ENCODE data around the gene CCDC149. TPM values are rescaled to one million over a fixed set of nuclear protein-coding genes. Genes with fewer than 3 reads are reported as not detected.

The CCDC149 gene
- total RNA-seq, 2 experiments from 2014 or later, result not detected

- intact Hi-C loops (cut with micrococcal nuclease), result no loop called here
These were observed 140.7 kb downstream of the CCDC149 start for GRCh38 chr4:24772061-24772705.

DNA sequence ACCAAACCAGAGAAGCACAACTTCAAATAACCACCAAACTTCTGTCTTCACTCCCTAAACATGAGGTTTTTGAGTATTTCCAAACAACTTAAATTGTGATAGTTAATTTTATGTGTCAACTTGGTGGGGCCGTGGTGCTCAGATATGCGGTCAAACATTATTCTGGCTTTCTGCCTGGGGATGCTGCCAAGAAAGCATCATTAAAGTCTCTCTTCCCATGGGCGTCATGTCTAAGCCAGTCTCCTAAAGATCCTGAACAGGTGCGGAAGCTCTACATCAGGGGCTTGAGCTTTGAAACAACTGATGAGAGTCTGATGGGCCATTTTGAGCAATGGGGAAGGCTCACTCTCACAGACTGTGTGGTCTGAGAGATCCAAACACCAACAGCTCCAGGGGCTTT is 141.6 kb downstream of the CCDC149 start:
- ChIA-PET CTCF (no interaction called here), POLR2A (no interaction called here)
- Mint-ChIP-seq H3K9me3 (no peaks in the 10 kb centered on the region), H3K4me1 (ENCODE audit: low read depth) (no peaks in the 10 kb centered on the region), H3K27ac (no peak overlapping the region), H3K27me3 (no peaks in the 10 kb centered on the region), H3K4me3 (no peak overlapping the region), H3K36me3 (no peaks in the 10 kb centered on the region)
- intact Hi-C loops (cut with micrococcal nuclease), result no loop called here
- no peak for DNase-seq

More at GRCh38 chr4:24772061-24772705, 140.7 kb downstream of the CCDC149 start:
- Mint-ChIP-seq H3K9me3 (no peaks in the 10 kb centered on the region), H3K27ac (no peak overlapping the region), H3K27me3 (no peaks in the 10 kb centered on the region), H3K4me1 (ENCODE audit: low read depth) (no peaks in the 10 kb centered on the region), H3K4me3 (no peak overlapping the region), H3K36me3 (no peaks in the 10 kb centered on the region)
- DNase-seq, result no peak
- POLR2A ChIA-PET, result no interaction called here
- CTCF ChIA-PET, result no interaction called here

GRCh38 chr4:24770667-24771066 is 142.2 kb downstream of the CCDC149 start:
- ChIA-PET CTCF (no interaction called here), POLR2A (no interaction called here)
- Mint-ChIP-seq H3K27me3 (no peaks in the 10 kb centered on the region), H3K36me3 (no peaks in the 10 kb centered on the region), H3K4me3 (no peak overlapping the region), H3K9me3 (no peaks in the 10 kb centered on the region), H3K4me1 (ENCODE audit: low read depth) (no peaks in the 10 kb centered on the region), H3K27ac (no peak overlapping the region)
- no peak for DNase-seq
- intact Hi-C loops (cut with micrococcal nuclease), result no loop called here

- intact Hi-C loops (cut with micrococcal nuclease), result no loop called here
- H3K9me3 Mint-ChIP-seq, result no peaks in the 10 kb centered on the region
- no peaks in the 10 kb centered on the region for H3K27me3 Mint-ChIP-seq
- no peak overlapping the region for H3K27ac Mint-ChIP-seq
- H3K36me3 Mint-ChIP-seq, result no peaks in the 10 kb centered on the region
- no peak overlapping the region for H3K4me3 Mint-ChIP-seq
- DNase-seq, result peak; percentile 10
- no peaks in the 10 kb centered on the region for H3K4me1 Mint-ChIP-seq (ENCODE audit: low read depth)
- CTCF ChIA-PET, result no interaction called here
- POLR2A ChIA-PET, result no interaction called here
These were observed 142.7 kb downstream of the CCDC149 start for GRCh38 chr4:24770032-24770584.

DNA sequence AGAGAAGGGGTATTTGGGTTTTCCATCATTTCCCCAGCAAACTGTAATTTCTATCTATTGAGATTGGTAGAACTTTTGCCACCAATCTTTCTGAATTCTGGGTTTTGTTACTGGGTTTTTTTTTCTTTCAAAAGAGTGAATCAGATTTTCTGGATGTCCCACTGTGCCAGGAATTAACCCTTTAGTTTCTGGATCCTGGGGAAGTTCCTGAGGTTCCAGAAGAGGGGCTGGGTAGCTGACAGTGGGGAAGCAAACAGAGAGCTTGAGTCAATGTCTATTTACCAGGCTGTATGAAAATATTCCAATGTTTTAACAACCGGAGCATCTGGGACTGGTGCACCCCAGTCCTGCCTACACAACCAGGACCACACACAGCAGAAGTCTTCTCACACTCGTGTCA is 143.3 kb downstream of the CCDC149 start:
- no peaks in the 10 kb centered on the region for H3K4me1 Mint-ChIP-seq (ENCODE audit: low read depth)
- H3K4me3 Mint-ChIP-seq, result no peak overlapping the region
- no peak for DNase-seq
- no peak overlapping the region for H3K27ac Mint-ChIP-seq
- CTCF ChIA-PET, result no interaction called here
- no peaks in the 10 kb centered on the region for H3K27me3 Mint-ChIP-seq
- intact Hi-C loops (cut with micrococcal nuclease), result no loop called here
- no peaks in the 10 kb centered on the region for H3K36me3 Mint-ChIP-seq
- POLR2A ChIA-PET, result no interaction called here
- H3K9me3 Mint-ChIP-seq, result no peaks in the 10 kb centered on the region

- Mint-ChIP-seq H3K36me3 (no peaks in the 10 kb centered on the region), H3K4me3 (no peak overlapping the region), H3K4me1 (ENCODE audit: low read depth) (no peaks in the 10 kb centered on the region), H3K27me3 (no peaks in the 10 kb centered on the region), H3K27ac (no peak overlapping the region), H3K9me3 (no peaks in the 10 kb centered on the region)
- intact Hi-C loops (cut with micrococcal nuclease), result no loop called here
- POLR2A ChIA-PET, result no interaction called here
- CTCF ChIA-PET, result no interaction called here
- DNase-seq, result no peak
These were observed 144.2 kb downstream of the CCDC149 start for GRCh38 chr4:24768604-24769003.

DNA sequence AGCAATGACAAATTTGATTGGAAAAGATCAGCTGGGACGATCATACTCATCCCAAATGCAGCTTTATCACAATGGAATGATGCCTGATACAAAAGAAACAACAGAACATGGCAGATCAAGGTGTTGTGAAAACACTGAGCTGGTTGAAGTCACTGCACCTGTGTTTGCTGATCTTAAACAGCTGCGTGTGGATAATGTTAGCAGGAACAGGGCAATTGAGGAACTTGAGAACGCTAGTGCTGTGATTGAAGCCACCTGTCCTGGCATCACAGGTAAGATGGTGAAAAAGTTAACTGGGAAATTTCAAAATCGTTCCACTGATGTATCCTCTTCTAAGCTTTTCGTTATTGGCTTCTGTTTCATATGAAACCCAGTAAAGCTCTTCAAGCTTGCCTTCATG is 144.8 kb downstream of the CCDC149 start:
- intact Hi-C loops (cut with micrococcal nuclease), result no loop called here
- no peak for DNase-seq
- H3K9me3 Mint-ChIP-seq, result no peaks in the 10 kb centered on the region
- no peak overlapping the region for H3K4me3 Mint-ChIP-seq
- no peak overlapping the region for H3K27ac Mint-ChIP-seq
- no peaks in the 10 kb centered on the region for H3K27me3 Mint-ChIP-seq
- ChIA-PET POLR2A (no interaction called here), CTCF (no interaction called here)
- no peaks in the 10 kb centered on the region for H3K4me1 Mint-ChIP-seq (ENCODE audit: low read depth)
- H3K36me3 Mint-ChIP-seq, result no peaks in the 10 kb centered on the region

DNA sequence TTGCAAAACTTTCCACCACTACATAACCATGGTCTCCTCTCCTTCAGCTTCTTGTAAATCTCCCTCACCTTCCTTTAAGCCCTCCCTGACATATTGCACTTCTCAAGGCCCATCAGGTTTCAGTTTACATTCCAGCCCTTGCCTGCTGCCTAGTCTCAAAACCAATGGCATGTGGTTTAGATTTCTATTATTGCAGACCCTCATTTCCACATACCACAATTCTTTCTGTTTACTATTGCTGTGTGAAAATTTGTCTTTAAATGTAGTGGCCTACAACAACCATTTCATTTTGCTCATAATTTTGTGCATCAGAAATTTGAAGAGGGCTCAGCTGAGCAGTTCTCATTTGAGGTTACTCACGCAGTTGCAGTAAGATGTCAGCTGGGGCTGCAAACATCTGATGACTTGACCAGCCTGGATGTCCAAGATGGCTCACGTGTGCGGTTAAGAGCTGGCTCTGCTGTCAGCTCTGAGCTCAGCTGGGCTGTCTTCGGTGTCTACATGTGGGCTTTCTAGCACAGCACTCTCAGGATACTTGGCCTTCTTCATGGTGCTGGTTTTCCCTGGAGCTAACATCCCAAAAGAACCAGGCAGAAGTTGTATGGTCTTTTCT is 147.4 kb downstream of the CCDC149 start:
- H3K4me3 Mint-ChIP-seq, result no peak overlapping the region
- CTCF ChIA-PET, result interaction anchor here (0.6 kb wide), 1 partner anchor 911 kb away, joined by 3 read pairs; no protein-coding TSS in a partner anchor
- intact Hi-C loops (cut with micrococcal nuclease), result no loop called here
- H3K27me3 Mint-ChIP-seq, result no peaks in the 10 kb centered on the region
- H3K4me1 Mint-ChIP-seq (ENCODE audit: low read depth), result no peaks in the 10 kb centered on the region
- DNase-seq, result no peak
- POLR2A ChIA-PET, result no interaction called here
- H3K27ac Mint-ChIP-seq, result no peak overlapping the region
- no peaks in the 10 kb centered on the region for H3K36me3 Mint-ChIP-seq
- H3K9me3 Mint-ChIP-seq, result no peaks in the 10 kb centered on the region

GRCh38 chr4:24764345-24764744 is 148.5 kb downstream of the CCDC149 start:
- ChIA-PET CTCF (no interaction called here), POLR2A (no interaction called here)
- Mint-ChIP-seq H3K27ac (no peak overlapping the region), H3K4me1 (ENCODE audit: low read depth) (no peaks in the 10 kb centered on the region), H3K27me3 (no peaks in the 10 kb centered on the region), H3K9me3 (no peaks in the 10 kb centered on the region), H3K4me3 (no peak overlapping the region), H3K36me3 (no peaks in the 10 kb centered on the region)
- intact Hi-C loops (cut with micrococcal nuclease), result no loop called here
- DNase-seq, result no peak

DNA sequence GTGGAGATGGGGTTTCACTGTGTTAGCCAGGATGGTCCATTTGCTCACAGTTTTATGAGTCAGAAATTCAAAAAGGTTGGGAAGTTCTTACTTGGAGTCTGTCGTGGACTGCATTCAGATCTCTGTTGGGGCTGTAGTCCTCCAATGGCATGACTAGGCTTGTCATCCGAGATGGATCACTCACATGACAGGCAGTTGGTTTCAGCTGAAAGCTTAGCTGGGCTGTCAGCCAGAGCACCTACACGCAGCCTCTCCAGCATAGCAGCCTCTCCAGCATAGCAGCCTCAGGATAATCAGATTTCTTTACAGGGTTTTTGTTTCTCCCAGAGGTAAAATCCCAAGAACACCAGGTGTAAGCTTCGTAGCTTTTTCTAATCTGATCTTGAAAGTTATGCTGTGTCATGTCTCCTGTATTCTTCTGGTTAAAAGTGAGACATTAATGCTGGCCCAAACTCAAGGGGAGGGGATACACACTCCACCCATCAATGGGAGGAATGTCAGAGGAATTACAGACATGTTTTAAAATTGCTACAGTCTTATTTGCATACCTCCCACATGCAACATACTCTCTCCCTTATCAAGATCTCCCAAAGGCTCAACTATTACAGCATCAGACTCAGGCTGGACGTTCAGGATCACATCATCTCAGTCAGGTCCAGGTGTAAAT is 149.1 kb downstream of the CCDC149 start:
- Mint-ChIP-seq H3K4me3 (no peak overlapping the region), H3K36me3 (no peaks in the 10 kb centered on the region), H3K27ac (no peak overlapping the region), H3K27me3 (no peaks in the 10 kb centered on the region), H3K4me1 (ENCODE audit: low read depth) (no peaks in the 10 kb centered on the region), H3K9me3 (peaks cover 2% of the 10 kb centered on the region)
- intact Hi-C loops (cut with micrococcal nuclease), result no loop called here
- DNase-seq, result no peak
- ChIA-PET POLR2A (no interaction called here), CTCF (no interaction called here)
